Renal cortex interstitium (tissue), 11 donors: ENCODE data around the gene C5orf47. TPM values are rescaled to one million over a fixed set of nuclear protein-coding genes. Genes with fewer than 3 reads are reported as not detected.
A peak's percentile ranks its signal among the peaks of the same experiment; 100 is the strongest.
"Not testable (repeated sequence)": the region's sequence is repeated elsewhere in the genome, so short reads cannot be mapped to it uniquely, and the experiment has no call there.

Experiments used
- DNase-seq, 11 donors: peaks; one replicate each; pipeline ENCODE4 v3.0.0-alpha.2; 2013; ENCODE audit warnings: low read depth in 9 of 11, low spot score in 4 of 11; ENCODE audit errors: extremely low read depth in 1 of 11
- polyA plus RNA-seq, 3 donors: library from polyadenylated mRNA; unstranded; fragments of 120-200 nt; gene quantifications; one replicate each; pipeline ENCODE4 v1.2.1, GENCODE V29; 2013; ENCODE audit not compliant: insufficient read length in 3 of 3

C5orf47 gene
- polyA plus RNA-seq, 3 donors: 0.10 to 0.12 (median 0.12) TPM

DNA sequence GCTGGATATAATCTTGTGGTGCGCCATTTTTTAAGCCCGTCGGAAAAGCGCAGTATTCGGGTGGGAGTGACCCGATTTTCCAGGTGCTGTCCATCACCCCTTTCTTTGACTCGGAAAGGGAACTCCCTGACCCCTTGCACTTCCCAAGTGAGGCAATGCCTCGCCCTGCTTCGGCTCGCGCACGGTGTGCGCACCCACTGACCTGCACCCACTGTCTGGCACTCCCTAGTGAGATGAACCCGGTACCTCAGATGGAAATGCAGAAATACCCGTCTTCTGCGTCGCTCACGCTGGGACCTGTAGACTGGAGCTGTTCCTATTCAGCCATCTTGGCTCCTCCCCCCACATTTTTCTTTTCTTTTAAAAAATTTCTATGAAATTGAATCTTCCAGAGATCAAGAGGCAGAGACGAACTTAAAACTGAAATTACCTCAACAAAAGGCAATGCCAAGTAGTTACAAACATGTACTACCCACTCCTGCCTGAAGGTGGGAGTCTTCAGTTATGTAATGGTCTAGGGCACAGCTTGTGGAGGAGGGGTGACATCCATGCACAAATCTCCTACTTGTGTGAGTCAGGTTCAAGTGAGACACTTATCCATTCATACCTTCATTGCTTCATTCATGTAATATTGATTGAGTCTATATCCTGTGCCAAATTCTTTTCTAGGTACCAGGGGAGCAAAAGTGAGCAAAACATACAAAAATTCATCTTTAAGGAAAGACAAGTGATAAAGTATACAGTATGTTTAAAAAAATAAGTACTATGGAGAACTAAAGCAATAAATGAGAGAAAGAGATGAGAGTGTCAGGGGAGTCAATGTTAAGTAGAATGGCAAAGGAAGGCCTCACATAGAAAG lies 31.3 kb downstream of the C5orf47 start:
- not testable (repeated sequence) for DNase-seq

DNA sequence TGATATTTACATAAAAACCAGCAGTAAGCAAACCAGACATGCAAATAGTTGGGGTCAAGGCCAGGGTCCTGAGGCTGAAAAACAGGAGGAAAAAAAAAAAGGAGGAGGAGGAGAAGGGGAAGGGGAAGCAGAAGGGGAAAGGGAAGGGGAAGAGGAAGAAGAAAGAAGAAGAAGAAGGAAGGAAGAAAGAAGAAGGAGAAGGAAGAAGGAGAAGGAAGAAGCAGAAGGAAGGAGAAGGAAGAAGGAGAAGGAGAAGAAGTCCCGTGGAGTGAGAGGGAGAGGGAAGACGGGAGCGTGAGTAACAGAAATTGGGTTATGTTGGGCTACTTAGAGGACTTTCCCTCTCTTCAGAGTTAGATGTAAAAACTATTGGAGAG lies 31.9 kb downstream of the C5orf47 start:
- DNase-seq: no peak

DNA sequence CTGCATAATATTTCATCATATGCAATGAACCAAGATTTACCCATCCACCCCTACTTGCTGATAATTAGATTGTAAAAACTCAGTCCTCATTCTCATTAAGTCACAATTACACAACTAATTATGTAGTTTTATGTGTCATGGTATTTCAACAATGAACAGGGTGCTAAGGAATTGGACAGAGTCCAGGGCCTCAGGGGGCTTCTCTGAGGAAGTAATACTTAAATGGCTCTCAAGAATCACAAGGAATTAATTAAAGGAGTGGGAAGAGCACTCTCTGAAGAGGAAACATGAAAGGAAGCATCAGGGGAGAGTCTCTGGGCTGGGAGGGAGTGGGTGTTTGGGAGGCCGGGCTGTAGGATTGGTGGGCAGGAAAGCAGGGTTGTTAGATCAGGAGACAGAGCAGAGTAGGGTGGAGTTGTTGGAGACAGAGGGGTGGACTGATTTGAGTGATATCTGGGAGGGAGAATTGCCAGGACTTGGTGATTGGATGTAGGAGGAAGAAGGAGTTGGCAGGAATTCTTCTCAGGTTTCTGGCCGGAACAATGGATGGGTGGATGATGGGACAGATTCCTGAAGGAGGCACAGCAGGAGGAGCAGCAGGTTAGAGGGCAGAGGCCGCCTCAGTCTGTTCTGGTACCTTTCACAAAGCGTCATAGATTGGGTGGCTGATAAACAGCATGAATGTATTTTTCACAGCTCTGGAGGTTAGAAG lies 33.6 kb downstream of the C5orf47 start:
- DNase-seq: no peak

DNA sequence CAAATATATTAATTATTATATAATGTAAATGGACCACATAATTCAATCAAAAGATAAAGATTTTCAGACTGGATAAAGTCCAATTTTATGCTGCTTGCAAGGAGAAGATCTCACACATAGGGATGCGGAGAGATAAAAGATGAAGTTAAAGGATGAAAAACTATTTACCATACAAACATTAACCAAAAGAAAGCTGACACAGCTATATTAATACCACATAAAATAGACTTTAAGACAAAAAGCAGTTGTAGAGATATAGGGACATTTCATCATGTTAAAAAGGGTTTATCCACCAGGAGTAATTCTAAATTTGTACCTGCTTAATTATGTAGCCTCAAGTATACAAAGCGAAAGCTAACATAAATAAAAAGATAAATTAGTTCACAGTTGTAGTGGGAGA lies 41.3 kb downstream of the C5orf47 start:
- DNase-seq: no peak

DNA sequence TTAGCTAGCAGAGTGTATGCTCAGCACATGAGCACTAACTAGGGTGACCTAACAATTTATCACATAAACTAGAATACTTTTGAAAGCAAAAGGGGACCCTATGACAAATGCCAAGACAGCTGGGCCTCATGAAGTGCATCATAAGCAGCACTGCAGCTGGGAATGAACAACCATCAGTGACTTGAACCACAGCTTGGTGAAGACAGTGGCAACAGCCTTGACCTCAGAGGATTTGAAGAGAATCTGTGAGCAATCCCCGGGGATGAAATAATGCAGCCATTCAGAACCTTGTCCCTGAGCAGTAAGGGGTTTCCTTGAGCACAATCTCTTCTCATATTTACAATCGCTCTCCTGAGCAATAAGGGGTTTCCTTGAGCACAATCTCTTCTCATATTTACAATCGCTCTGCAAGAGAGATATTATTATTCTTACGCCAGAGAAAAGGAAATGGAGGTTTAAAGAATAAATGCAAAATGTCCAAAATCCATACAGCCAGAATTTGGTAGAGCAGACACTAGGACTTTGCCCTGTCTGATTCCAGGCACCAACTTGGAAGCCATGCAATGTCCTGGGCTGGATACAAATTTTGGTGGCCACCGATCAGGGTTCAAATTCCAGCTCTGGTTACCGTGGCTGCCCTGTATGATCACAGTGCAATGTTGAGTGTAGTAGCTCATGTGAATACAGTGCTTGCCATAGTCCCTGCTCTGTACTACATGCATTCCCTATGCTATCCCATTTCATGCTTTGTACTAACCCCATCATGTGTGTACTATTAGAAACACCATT lies 55.7 kb downstream of the C5orf47 start:
- no peak for DNase-seq

DNA sequence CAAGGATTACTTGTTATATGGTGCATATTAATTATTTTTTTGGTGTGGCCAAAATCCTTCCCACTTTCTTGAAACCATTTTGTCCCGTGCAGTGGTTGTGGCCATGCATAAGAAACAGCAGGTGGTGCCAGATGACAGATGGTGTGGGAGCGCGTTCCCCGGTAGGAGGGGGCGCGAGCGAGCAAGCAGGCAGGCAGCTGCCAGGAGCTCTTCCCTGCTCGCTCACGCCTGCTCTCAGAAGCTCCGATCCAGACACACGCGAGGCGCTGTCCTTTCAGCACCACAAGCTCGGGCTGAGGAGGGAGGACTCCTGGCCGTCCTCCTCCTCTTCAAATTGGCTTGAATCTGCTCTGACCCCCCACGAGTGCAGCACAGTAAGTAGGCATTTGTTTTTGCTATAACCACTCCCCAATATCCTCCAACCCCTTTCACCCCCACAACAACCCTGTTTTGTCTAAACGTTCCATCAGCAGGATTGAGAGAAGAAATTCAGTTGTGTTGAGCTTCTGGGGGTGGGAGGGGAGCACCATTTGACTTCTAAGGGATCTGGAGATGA lies 56.6 kb downstream of the C5orf47 start, which contains the start of gene NSG2:
Gene NSG2, plus strand, starts transcription at position 237 of the 556 bp plus-strand sequence. CDS start 1,050 bp downstream, outside the sequence.
- DNase-seq: peak; percentile 68 to 93 (median 88)

DNA sequence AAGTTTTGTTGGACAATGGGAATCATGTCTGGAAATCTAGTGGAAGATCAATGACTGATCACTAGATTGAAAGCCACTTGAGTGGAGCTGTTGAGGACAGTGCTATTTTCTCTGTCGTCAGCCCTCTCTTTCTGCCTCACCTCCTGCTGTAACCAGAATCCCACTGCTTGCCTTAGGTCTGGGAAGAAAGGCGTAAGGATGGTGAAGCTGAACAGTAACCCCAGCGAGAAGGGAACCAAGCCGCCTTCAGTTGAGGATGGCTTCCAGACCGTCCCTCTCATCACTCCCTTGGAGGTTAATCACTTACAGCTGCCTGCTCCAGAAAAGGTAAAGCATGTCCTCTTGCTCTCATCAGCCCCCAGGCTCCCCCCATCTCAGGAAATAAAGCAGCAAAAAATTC lies 57.6 kb downstream of the C5orf47 start:
- DNase-seq: no peak

DNA sequence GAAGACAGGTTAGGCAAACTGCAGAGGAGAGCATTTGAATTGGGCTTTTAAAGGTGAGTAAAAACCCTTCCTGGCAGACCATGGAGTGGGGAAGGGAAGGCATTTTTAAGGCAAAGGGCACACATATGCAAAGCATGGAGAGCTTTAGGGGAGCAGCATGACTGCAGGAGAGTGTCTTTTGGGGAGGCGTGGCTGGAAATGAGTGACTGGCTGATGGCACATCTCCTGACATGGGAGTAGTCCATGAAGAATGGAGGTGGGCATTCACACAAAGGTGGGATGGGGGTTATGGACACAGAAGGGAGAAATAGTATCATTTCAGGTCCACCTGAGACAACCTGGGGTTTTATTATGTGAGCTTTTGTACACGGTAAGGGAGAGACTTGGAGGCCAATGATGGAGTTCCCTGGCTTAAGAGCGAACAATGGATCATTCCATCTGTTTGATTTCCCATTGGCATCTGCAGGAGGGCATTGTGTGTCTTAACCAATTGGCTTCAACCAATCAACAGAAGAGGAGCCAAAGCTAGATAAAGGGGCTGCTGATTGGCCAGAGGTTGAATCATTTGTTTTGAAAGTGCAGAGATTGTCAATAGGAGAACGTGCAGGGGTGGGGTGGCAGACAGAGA lies 58.6 kb downstream of the C5orf47 start:
- no peak for DNase-seq

DNA sequence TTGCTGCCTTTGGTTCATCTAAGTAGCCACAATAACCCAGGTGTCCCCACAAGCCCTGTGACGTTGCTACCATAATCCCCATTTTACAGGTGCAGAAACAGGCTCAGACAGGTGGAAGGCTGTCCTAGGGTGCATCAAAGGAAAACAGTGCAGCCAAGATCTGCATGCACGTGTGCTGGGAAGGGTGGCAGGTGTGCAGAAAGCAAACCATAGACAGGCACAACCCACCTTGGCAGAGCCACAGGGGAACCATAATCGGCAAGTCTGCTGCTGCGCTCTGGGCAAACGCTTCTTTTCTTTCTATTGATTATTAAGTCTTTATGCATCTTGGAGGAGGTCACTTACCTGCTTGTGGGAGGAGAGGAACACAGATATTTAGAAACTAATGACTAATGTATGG lies 63.7 kb downstream of the C5orf47 start:
- no peak for DNase-seq

DNA sequence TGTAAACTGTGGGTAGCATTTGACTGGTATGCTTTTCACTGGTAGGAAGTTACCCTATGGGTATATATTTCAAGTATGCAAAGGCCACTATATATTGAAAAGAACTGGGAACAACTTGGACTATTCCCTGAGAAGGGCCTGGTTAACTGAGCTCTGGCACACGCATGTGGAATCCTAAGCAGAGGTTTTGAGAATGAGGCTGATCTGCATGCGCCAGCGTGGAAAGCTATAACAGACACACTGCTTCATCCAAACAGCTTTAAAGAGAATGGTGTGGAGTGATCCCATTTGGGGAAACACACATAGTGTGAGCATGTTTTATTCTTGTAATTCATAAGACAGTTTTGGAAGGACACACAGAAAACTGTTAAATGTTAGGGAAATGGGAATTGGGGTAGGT lies 64.9 kb downstream of the C5orf47 start:
- no peak for DNase-seq

Other genes starting within 250 kb of the C5orf47 start
- gene CPEB4, start 100.8 kb upstream of the C5orf47 start, polyA plus RNA-seq: 10 to 100 TPM; 30.1 to 50.6 (median 37.2) TPM
- under 1 TPM; 0.19 to 0.55 (median 0.47) TPM for gene NSG2, start 56.5 kb downstream of the C5orf47 start, polyA plus RNA-seq